A549 (cell line): ENCODE data around the gene ECM1. TPM values are rescaled to one million over a fixed set of nuclear protein-coding genes. Genes with fewer than 3 reads are reported as not detected.

Experiments
- ATAC-seq, 2 experiments: fragments of 200-7000 bp in 1 of 2; fragments of >200 bp in 1 of 2; cut with Nextera tagmentation in 1 of 2; cut with Tn5 transposase in 1 of 2; 3 replicates each; pipeline versions ENCODE4 v1.8.0 to v1.9.1; 2018 to 2020; ENCODE audit warnings: mild to moderate bottlenecking in 1 of 2, moderate library complexity in 1 of 2
- CTCF ChIA-PET: fragments of 300-600 bp; sonication (Branson Sonifier 250); formaldehyde crosslinking; extraction: SDS; loops from one replicate; lab custom pipeline; 2021; ENCODE audit warnings: antibody characterized with exemption, inconsistent platforms; lab: Yijun Ruan, JAX
- POLR2A ChIA-PET: fragments of 350-600 bp; formaldehyde crosslinking; extraction: SDS; loops from one replicate; lab custom pipeline; 2021; ENCODE audit warnings: antibody characterized with exemption, inconsistent platforms; lab: Yijun Ruan, JAX
- DNase-seq, 2 experiments: peaks; one replicate each; pipeline versions ENCODE4 v3.0.0 to v3.0.0-alpha.2; 2011 to 2016; ENCODE audit warnings: low read depth in 1 of 2, low spot score in 1 of 2
- FAIRE-seq: peaks from 2 replicates; lab custom pipeline; 2011; peaks lifted over from hg19 to GRCh38; lab: Jason Lieb, UNC
- H3K27ac ChIP-seq, 2 experiments: fragments of >200 bp; sonication (Bioruptor Twin); formaldehyde crosslinking; 3 replicates each; pipeline ENCODE4 v1.5.1; 2016 to 2017
- H3K4me1 ChIP-seq: fragments of >200 bp; sonication (Bioruptor Twin); formaldehyde crosslinking; 3 replicates; pipeline ENCODE4 v1.6.1; 2016
- H3K4me2 ChIP-seq: fragments of >200 bp; sonication (Bioruptor Twin); formaldehyde crosslinking; 3 replicates; pipeline ENCODE4 v1.6.1; 2016
- H3K4me3 ChIP-seq: fragments of >200 bp; sonication (Bioruptor Twin); formaldehyde crosslinking; 3 replicates; pipeline ENCODE4 v1.5.1; 2016
- H3K9me3 ChIP-seq: fragments of >200 bp; sonication (Bioruptor Twin); formaldehyde crosslinking; 3 replicates; pipeline ENCODE4 v1.6.1; 2016
- BCL3 ChIP-seq: fragments of >200 bp; sonication (Bioruptor Twin); formaldehyde crosslinking; IDR thresholded peaks from 3 replicates; pipeline ENCODE4 v1.6.1; 2016
- EP300 ChIP-seq, 2 experiments: fragments of >200 bp; sonication (Bioruptor Twin); formaldehyde crosslinking; IDR thresholded peaks; 2 replicates in 1 of 2; 3 replicates in 1 of 2; pipeline ENCODE4 v1.6.1; 2016 to 2017
- HOXA7 ChIP-seq: fragments of 250-450 bp; sonication (Bioruptor Pico); IDR thresholded peaks from 2 replicates; pipeline ENCODE4 v1.5.0; 2020; ENCODE audit warnings: mild to moderate bottlenecking, moderate library complexity
- HOXB5 ChIP-seq: fragments of 250-450 bp; sonication (Bioruptor Pico); IDR thresholded peaks from 2 replicates; pipeline ENCODE4 v1.5.0; 2020; ENCODE audit warnings: mild to moderate bottlenecking, moderate library complexity
- MAZ ChIP-seq: fragments of 150-350 bp; IDR thresholded peaks from 2 replicates; pipeline ENCODE4 v1.6.1; 2014; ENCODE audit warnings: antibody characterized with exemption, low read depth, low read length, borderline replicate concordance
- MYC ChIP-seq: IDR thresholded peaks from 2 replicates; pipeline ENCODE4 v1.6.1; 2012; ENCODE audit warnings: mild to moderate bottlenecking, inconsistent platforms, low read length, improper control_type of control experiment, borderline replicate concordance
- PHF8 ChIP-seq: fragments of 200-600 bp; sonication (generic); IDR thresholded peaks from 2 replicates; pipeline ENCODE4 v1.6.1; 2016; ENCODE audit warnings: low read depth, mild to moderate bottlenecking, antibody characterized with exemption, moderate library complexity, borderline replicate concordance
- POLR2A ChIP-seq: IDR thresholded peaks from 2 replicates; pipeline ENCODE4 v1.6.1; 2012; ENCODE audit warnings: mild to moderate bottlenecking, low read length
- RFX5 ChIP-seq: fragments of 450-650 bp; IDR thresholded peaks from 2 replicates; pipeline ENCODE4 v1.7.1; 2014; ENCODE audit warnings: antibody characterized with exemption, mild to moderate bottlenecking, moderate library complexity
- USF2 ChIP-seq: fragments of 450-650 bp; IDR thresholded peaks from 2 replicates; pipeline ENCODE4 v1.6.1; 2014; ENCODE audit warnings: antibody characterized with exemption
- ZSCAN20 ChIP-seq: fragments of 250-450 bp; sonication (Bioruptor Pico); IDR thresholded peaks from 2 replicates; pipeline ENCODE4 v1.8.0; 2022; ENCODE audit warnings: mild to moderate bottlenecking, moderate library complexity
- WGBS: methylation state at CpG from one replicate; pipeline ENCODE4 v1.1.6; 2017; ENCODE audit errors: missing lambda C conversion rate; 5-methylcytosine and 5-hydroxymethylcytosine counted together
- polyA plus RNA-seq, 4 experiments: library from polyadenylated mRNA; depleted of rRNA in 3 of 4; stranded (reverse); fragments of >200 nt; fragmentation: RNase III in 1 of 4; extraction: RNeasy Plus Mini Kit Qiagen cat#74134 plus additional on column Dnase treatment in 1 of 4; gene quantifications; 2 replicates in 3 of 4; 3 replicates in 1 of 4; pipeline ENCODE4 v1.2.3, GENCODE V29; 2011 to 2017
- small RNA-seq, 6 experiments: library from RNA; depleted of rRNA; stranded (forward); fragments of <200 nt; gene quantifications; one replicate each; pipeline ENCODE3, GENCODE V24; 2012

The ECM1 gene
- polyA plus RNA-seq, 2 of the 4 experiments (the other 2 are of a cell fraction), result 0.88 to 1.0 TPM

GRCh38 chr1:150561974-150562445 lies 54.1 kb downstream of the ECM1 start:
- ATAC-seq, result peak; percentile 62 to 72
- H3K4me1 ChIP-seq, result peaks cover 54% of the 10 kb centered on the region
- WGBS, result under 1% methylated on average over 18 of the region's 18 CpGs
- FAIRE-seq, result no peak
- ChIA-PET POLR2A (interaction anchor here (1.0 to 7.6 kb wide), 13 partner anchors 8 to 361 kb away, joined by 3 to 201 read pairs (median 7); partner anchors contain the start of genes ENSA, FALEC, GOLPH3L and MCL1), CTCF (interaction anchor here (0.7 to 11.6 kb wide), 21 partner anchors 10 to 360 kb away, joined by 3 to 210 read pairs (median 18); partner anchors contain the start of genes ADAMTSL4, ENSA, FALEC and HORMAD1)
- H3K9me3 ChIP-seq, result no peaks in the 10 kb centered on the region
- peak overlapping the region; percentile 46 for H3K4me3 ChIP-seq
- peak overlapping the region; percentile 97 to 99 for H3K27ac ChIP-seq
- H3K4me2 ChIP-seq, result peak overlapping the region; percentile 96
- peak; percentile 86 to 89 for DNase-seq
- peak; percentile 69; the same call in 1 of the 2 replicates for TF ChIP-seq USF2
- peak; percentile 98 for TF ChIP-seq RFX5
- peak in 1 of 2 experiments; percentile 44; a peak in 1 of 5 replicates for TF ChIP-seq EP300 (IDR thresholded peaks at IDR 0.05)
- no peak for TF ChIP-seq MYC
- TF ChIP-seq POLR2A, result peak; percentile 30
- TF ChIP-seq HOXA7 (CRISPR knock-in tag), result 0 out of 2 replicates have a peak, but pooled peaks have one; percentile 58
- peak; percentile 23; the same call in 1 of the 3 replicates for TF ChIP-seq BCL3
- no peak for TF ChIP-seq ZSCAN20 (CRISPR knock-in tag)
- no peak for TF ChIP-seq PHF8
- TF ChIP-seq MAZ, result peak; percentile 35; the same call in 1 of the 2 replicates

GRCh38 chr1:150562446-150563339 lies 54.8 kb downstream of the ECM1 start:
- ATAC-seq, result no peak
- DNase-seq, result no peak
- H3K4me1 ChIP-seq, result peaks cover 61% of the 10 kb centered on the region
- no peaks in the 10 kb centered on the region for H3K9me3 ChIP-seq
- FAIRE-seq, result no peak
- 29% methylated on average over 4 of the region's 4 CpGs for WGBS
- H3K4me3 ChIP-seq, result peak overlapping the region; percentile 11; the same call in 2 of the 3 replicates
- no peak for TF ChIP-seq MAZ
- TF ChIP-seq HOXB5 (CRISPR knock-in tag), result 0 out of 2 replicates have a peak, but pooled peaks have one; percentile 20
- TF ChIP-seq HOXA7 (CRISPR knock-in tag), result 0 out of 2 replicates have a peak, but pooled peaks have one; percentile 74
- peak overlapping the region; percentile 96 for H3K4me2 ChIP-seq
- peak overlapping the region; percentile 97 to 99 for H3K27ac ChIP-seq
- POLR2A ChIA-PET, result interaction anchor here (0.5 to 7.6 kb wide), 12 partner anchors 7 to 716 kb away, joined by 4 to 201 read pairs (median 8); partner anchors contain the start of genes ENSA, FALEC, GOLPH3L and MCL1
- CTCF ChIA-PET, result interaction anchor here (0.7 to 11.6 kb wide), 15 partner anchors 9 to 360 kb away, joined by 3 to 210 read pairs (median 18); partner anchors contain the start of genes ADAMTSL4, ENSA, GOLPH3L and MCL1

Small RNAs within 50 kb of the gene (small RNA-seq; reads per million reads assigned to genes)
- 0 reads per million in 6 experiments for gene MIR4257

Other genes starting within 250 kb of the ECM1 start
- gene APH1A, start 239.1 kb upstream of the ECM1 start, polyA plus RNA-seq (2011; rRNA removed), result 118 and 119 TPM in 2 replicates
- gene APH1A, start 239.1 kb upstream of the ECM1 start, polyA plus RNA-seq (2017; fragmentation: RNase III; extraction: RNeasy Plus Mini Kit Qiagen cat#74134 plus additional on column Dnase treatment), result 99.4 to 111 TPM (median 109 TPM) in 3 replicates
- 0.16 and 0.19 TPM in 2 replicates for gene C1orf54, start 235.3 kb upstream of the ECM1 start, polyA plus RNA-seq (2011; rRNA removed)
- 0.12 to 0.21 TPM (median 0.12 TPM) in 3 replicates for gene C1orf54, start 235.3 kb upstream of the ECM1 start, polyA plus RNA-seq (2017; fragmentation: RNase III; extraction: RNeasy Plus Mini Kit Qiagen cat#74134 plus additional on column Dnase treatment)
- 1.3 and 1.4 TPM in 2 replicates for gene CIART, start 225.6 kb upstream of the ECM1 start, polyA plus RNA-seq (2011; rRNA removed)
- gene CIART, start 225.6 kb upstream of the ECM1 start, polyA plus RNA-seq (2017; fragmentation: RNase III; extraction: RNeasy Plus Mini Kit Qiagen cat#74134 plus additional on column Dnase treatment), result 0.28 to 0.59 TPM (median 0.48 TPM) in 3 replicates
- gene MRPS21, start 214.2 kb upstream of the ECM1 start, polyA plus RNA-seq (2011; rRNA removed), result 72.6 and 95.7 TPM in 2 replicates
- gene MRPS21, start 214.2 kb upstream of the ECM1 start, polyA plus RNA-seq (2017; fragmentation: RNase III; extraction: RNeasy Plus Mini Kit Qiagen cat#74134 plus additional on column Dnase treatment), result 113 to 114 TPM (median 113 TPM) in 3 replicates
- 87.2 and 92.6 TPM in 2 replicates for gene PRPF3, start 186.6 kb upstream of the ECM1 start, polyA plus RNA-seq (2011; rRNA removed)
- gene PRPF3, start 186.6 kb upstream of the ECM1 start, polyA plus RNA-seq (2017; fragmentation: RNase III; extraction: RNeasy Plus Mini Kit Qiagen cat#74134 plus additional on column Dnase treatment), result 54.4 to 58.5 TPM (median 55.2 TPM) in 3 replicates
- gene RPRD2, start 144.0 kb upstream of the ECM1 start, polyA plus RNA-seq (2011; rRNA removed), result 20.8 and 21.1 TPM in 2 replicates
- gene RPRD2, start 144.0 kb upstream of the ECM1 start, polyA plus RNA-seq (2017; fragmentation: RNase III; extraction: RNeasy Plus Mini Kit Qiagen cat#74134 plus additional on column Dnase treatment), result 9.0 to 10.3 TPM (median 9.8 TPM) in 3 replicates
- gene TARS2, start 20.7 kb upstream of the ECM1 start, polyA plus RNA-seq (2011; rRNA removed), result 21.6 and 24.5 TPM in 2 replicates
- 19.4 to 21.0 TPM (median 19.8 TPM) in 3 replicates for gene TARS2, start 20.7 kb upstream of the ECM1 start, polyA plus RNA-seq (2017; fragmentation: RNase III; extraction: RNeasy Plus Mini Kit Qiagen cat#74134 plus additional on column Dnase treatment)
- gene FALEC, start 7.6 kb downstream of the ECM1 start, polyA plus RNA-seq (2011; rRNA removed), result 0.36 TPM in 1 of 2 replicates, not detected in the other
- 0.28 to 0.80 TPM (median 0.74 TPM) in 3 replicates for gene FALEC, start 7.6 kb downstream of the ECM1 start, polyA plus RNA-seq (2017; fragmentation: RNase III; extraction: RNeasy Plus Mini Kit Qiagen cat#74134 plus additional on column Dnase treatment)
- gene ADAMTSL4, start 41.3 kb downstream of the ECM1 start, polyA plus RNA-seq (2011; rRNA removed), result 1.3 and 1.8 TPM in 2 replicates
- gene ADAMTSL4, start 41.3 kb downstream of the ECM1 start, polyA plus RNA-seq (2017; fragmentation: RNase III; extraction: RNeasy Plus Mini Kit Qiagen cat#74134 plus additional on column Dnase treatment), result 1.3 to 2.0 TPM (median 1.5 TPM) in 3 replicates
- gene MCL1, start 71.5 kb downstream of the ECM1 start, polyA plus RNA-seq (2011; rRNA removed), result 145 and 202 TPM in 2 replicates
- 77.5 to 80.0 TPM (median 78.6 TPM) in 3 replicates for gene MCL1, start 71.5 kb downstream of the ECM1 start, polyA plus RNA-seq (2017; fragmentation: RNase III; extraction: RNeasy Plus Mini Kit Qiagen cat#74134 plus additional on column Dnase treatment)
- 61.2 and 67.9 TPM in 2 replicates for gene ENSA, start 121.5 kb downstream of the ECM1 start, polyA plus RNA-seq (2011; rRNA removed)
- 117 to 128 TPM (median 121 TPM) in 3 replicates for gene ENSA, start 121.5 kb downstream of the ECM1 start, polyA plus RNA-seq (2017; fragmentation: RNase III; extraction: RNeasy Plus Mini Kit Qiagen cat#74134 plus additional on column Dnase treatment)
- gene GOLPH3L, start 189.0 kb downstream of the ECM1 start, polyA plus RNA-seq (2011; rRNA removed), result 34.9 and 41.8 TPM in 2 replicates
- gene GOLPH3L, start 189.0 kb downstream of the ECM1 start, polyA plus RNA-seq (2017; fragmentation: RNase III; extraction: RNeasy Plus Mini Kit Qiagen cat#74134 plus additional on column Dnase treatment), result 23.9 to 32.3 TPM (median 27.7 TPM) in 3 replicates
- gene HORMAD1, start 212.8 kb downstream of the ECM1 start, polyA plus RNA-seq (2011; rRNA removed), result 20.6 and 30.6 TPM in 2 replicates
- gene HORMAD1, start 212.8 kb downstream of the ECM1 start, polyA plus RNA-seq (2017; fragmentation: RNase III; extraction: RNeasy Plus Mini Kit Qiagen cat#74134 plus additional on column Dnase treatment), result 8.9 to 13.6 TPM (median 11.6 TPM) in 3 replicates